Measurements from ENCODE around the gene FARP1.

FARP1 gene

DNA sequence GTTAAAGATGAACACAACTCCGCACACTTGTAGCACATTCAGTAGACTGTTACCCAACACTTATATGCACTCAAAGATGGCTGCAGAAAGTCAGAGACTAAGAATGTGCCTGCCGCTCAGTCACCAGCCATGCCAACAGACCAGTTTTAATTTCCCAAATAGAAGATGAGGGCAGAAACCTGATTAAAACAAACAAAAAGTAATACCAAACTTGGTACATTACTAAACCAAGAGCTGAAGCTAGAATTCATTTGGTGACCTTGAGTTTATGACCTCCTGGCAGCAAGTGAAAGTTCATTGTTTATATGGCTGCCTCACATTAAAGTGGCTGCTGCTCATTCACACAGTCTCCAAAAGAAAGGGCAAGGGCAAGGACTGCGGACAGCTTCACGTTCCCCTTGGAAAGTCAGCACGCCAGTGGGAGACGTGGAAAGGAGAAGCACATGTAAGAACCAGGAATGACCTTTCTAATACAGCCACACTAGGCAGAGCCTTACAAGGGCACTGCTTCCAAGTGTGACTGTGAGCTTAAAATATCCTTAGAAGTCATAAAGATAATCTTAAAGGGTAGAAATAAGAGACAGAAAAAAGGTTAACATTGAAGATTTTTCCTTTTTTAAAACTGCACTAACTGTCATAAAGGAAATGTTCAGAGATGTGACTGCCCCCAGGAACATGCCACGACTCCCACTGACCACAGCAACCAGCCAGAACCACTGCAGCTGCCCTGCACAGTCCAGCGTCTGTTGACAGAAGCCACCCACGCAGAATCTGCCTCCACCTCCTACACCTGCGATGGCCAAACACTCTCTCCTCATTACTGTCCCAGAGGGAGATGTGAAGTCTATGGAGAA is 360.5 kb downstream of the FARP1 start:
- Histone ChIP-seq H3K9me3 (ENCODE audit: insufficient read depth, low read depth, low read length) (no peaks in the 10 kb centered on the region), H3K36me3 (ENCODE audit: insufficient read depth, low read length) (peaks cover 21% of the 10 kb centered on the region; the same call in 1 of the 2 replicates), H3K4me1 (ENCODE audit: insufficient read depth, low read length) (peaks cover 26% of the 10 kb centered on the region), H3K27ac (ENCODE audit: low read depth, low read length) (no peak overlapping the region), H3K9ac (ENCODE audit: low read depth, low read length) (no peak overlapping the region), H3K4me3 (ENCODE audit: low read length) (no peak overlapping the region), H3K27me3 (ENCODE audit: insufficient read depth, low read length) (no peaks in the 10 kb centered on the region)
- 93% methylated on average over 10 of the region's 10 CpGs for WGBS

DNA sequence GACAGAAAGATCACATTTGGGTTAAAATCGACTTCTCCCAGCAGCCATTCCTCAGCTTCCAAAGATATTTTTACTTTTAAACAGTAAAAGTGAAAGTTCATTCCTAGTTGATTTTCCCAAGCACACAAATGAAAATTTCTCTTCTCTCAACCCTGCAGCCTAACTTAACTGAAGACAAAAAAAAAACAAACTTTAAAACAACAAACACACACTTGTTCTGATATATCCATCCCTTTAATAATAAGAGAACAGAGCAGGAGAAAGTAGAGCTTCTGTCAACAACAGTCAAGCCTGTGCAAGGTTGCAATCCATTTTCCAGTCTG is 361.1 kb downstream of the FARP1 start:
- Histone ChIP-seq H3K9ac (ENCODE audit: low read depth, low read length) (no peak overlapping the region), H3K27ac (ENCODE audit: low read depth, low read length) (no peak overlapping the region), H3K36me3 (ENCODE audit: insufficient read depth, low read length) (peaks cover 17% of the 10 kb centered on the region; the same call in 1 of the 2 replicates), H3K9me3 (ENCODE audit: insufficient read depth, low read depth, low read length) (no peaks in the 10 kb centered on the region), H3K4me1 (ENCODE audit: insufficient read depth, low read length) (peaks cover 32% of the 10 kb centered on the region), H3K4me3 (ENCODE audit: low read length) (no peak overlapping the region), H3K27me3 (ENCODE audit: insufficient read depth, low read length) (no peaks in the 10 kb centered on the region)
- WGBS: 100% methylated on average over 1 of the region's 1 CpG

DNA sequence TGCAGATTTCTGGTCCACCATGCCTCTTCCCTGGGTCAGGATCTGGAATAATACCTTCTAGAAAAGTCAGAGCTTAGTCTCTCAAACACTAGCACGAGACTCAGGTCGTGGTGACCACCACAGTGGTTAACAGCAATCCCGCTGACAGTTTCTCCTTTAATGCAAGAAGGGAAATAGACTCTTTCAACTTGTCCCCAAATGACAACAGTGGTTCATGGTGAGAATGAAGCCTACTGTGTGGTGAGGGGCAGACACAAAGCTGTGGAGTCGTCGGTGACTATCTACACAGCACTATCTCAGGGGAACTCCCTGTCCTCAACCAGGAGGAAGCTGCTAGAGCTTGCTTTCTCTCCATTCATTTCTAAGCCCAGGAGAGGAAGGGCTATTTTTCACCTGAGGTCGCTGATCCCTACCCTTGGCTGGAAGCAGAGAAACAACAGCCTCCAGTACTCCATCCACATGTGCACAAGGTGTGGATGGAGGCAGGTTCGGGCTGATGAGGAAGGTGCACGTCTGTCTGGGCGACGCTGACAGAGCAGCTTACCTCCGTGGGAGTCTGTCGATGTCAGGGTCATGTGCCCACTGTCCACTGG is 361.6 kb downstream of the FARP1 start:
- 93% methylated on average over 11 of the region's 12 CpGs for WGBS
- no peak overlapping the region for H3K27ac ChIP-seq (ENCODE audit: low read depth, low read length)
- peaks cover 37% of the 10 kb centered on the region for H3K4me1 ChIP-seq (ENCODE audit: insufficient read depth, low read length)
- H3K36me3 ChIP-seq (ENCODE audit: insufficient read depth, low read length): peaks cover 14% of the 10 kb centered on the region; the same call in 1 of the 2 replicates
- H3K9ac ChIP-seq (ENCODE audit: low read depth, low read length): no peak overlapping the region
- H3K4me3 ChIP-seq (ENCODE audit: low read length): no peak overlapping the region
- H3K9me3 ChIP-seq (ENCODE audit: insufficient read depth, low read depth, low read length): no peaks in the 10 kb centered on the region
- no peaks in the 10 kb centered on the region for H3K27me3 ChIP-seq (ENCODE audit: insufficient read depth, low read length)

Data from HUES64 (cell line).